Esophagus muscularis mucosa (tissue), 4 donors: ENCODE results near the gene PLSCR4. TPM values are rescaled to one million over a fixed set of nuclear protein-coding genes. Genes with fewer than 3 reads are reported as not detected.

ENCODE experiments used
- DNase-seq: peaks from one replicate; pipeline ENCODE4 v3.0.0-alpha.2; 2017; ENCODE audit errors: extremely low spot score
- H3K27ac ChIP-seq, 4 donors: fragments of 200-600 bp; sonication (generic); replicated peaks in 1 of 4; 1 replicate in 3 of 4; 2 replicates in 1 of 4; pipeline ENCODE4 v1.5.1; 2016 to 2019; ENCODE audit warnings: mild to moderate bottlenecking in 1 of 4
- H3K27me3 ChIP-seq, 4 donors: fragments of 200-600 bp; sonication (generic); one replicate each; pipeline versions ENCODE4 v1.5.1 to v1.6.0; 2016 to 2019
- H3K36me3 ChIP-seq, 4 donors: fragments of 200-600 bp; sonication (generic); one replicate each; pipeline ENCODE4 v1.5.1; 2016 to 2019
- H3K4me1 ChIP-seq, 4 donors: fragments of 200-600 bp; sonication (generic); one replicate each; pipeline ENCODE4 v1.5.1; 2016 to 2019
- H3K4me3 ChIP-seq, 4 donors: fragments of 200-600 bp; sonication (generic); 1 replicate in 2 of 4; 2 replicates in 2 of 4; pipeline ENCODE4 v1.5.1; 2016 to 2019; ENCODE audit warnings: mild to moderate bottlenecking in 4 of 4, moderate library complexity in 1 of 4
- H3K9me3 ChIP-seq, 4 donors: fragments of 200-600 bp; sonication (generic); 1 replicate in 3 of 4; 2 replicates in 1 of 4; pipeline ENCODE4 v1.5.1; 2016 to 2019
- EP300 ChIP-seq: sonication (generic); formaldehyde crosslinking; IDR thresholded peaks from one replicate; pipeline ENCODE4 v1.6.1; 2017; ENCODE audit warnings: antibody characterized with exemption
- POLR2A ChIP-seq: fragments of 450-650 bp; IDR thresholded peaks from one replicate; pipeline ENCODE4 v1.6.1; 2017; ENCODE audit warnings: antibody characterized with exemption, moderate library complexity, mild to moderate bottlenecking, low read depth
- POLR2AphosphoS5 ChIP-seq, 2 donors: sonication (generic); formaldehyde crosslinking; IDR thresholded peaks; one replicate each; pipeline ENCODE4 v1.6.1; 2017; ENCODE audit warnings: antibody characterized with exemption in 2 of 2
- WGBS: methylation state at CpG from one replicate; pipeline ENCODE4 v1.1.5; 2018; 5-methylcytosine and 5-hydroxymethylcytosine counted together
- intact Hi-C: fragments of 100-400 bp; cut with DNase I; formaldehyde crosslinking; loops from one replicate; pipeline ENCODE4 v1.15.1; 2023
- total RNA-seq, 4 donors: library from RNA; depleted of rRNA; stranded (reverse); fragments of >200 nt; gene quantifications; one replicate each; pipeline versions ENCODE4 v1.1.0 to v1.2.1, GENCODE V29; 2016
- TF ChIP-seq, protein P1 (sequence below), 3 experiments: fragments of 200-600 bp in 2 of 3; fragments of 450-650 bp in 1 of 3; sonication (generic) in 2 of 3; IDR thresholded peaks; one replicate each; pipeline ENCODE4 v1.5.1; 2017 to 2019; ENCODE audit warnings: antibody characterized with exemption in 3 of 3, mild to moderate bottlenecking in 2 of 3, moderate library complexity in 1 of 3

PLSCR4 gene
- total RNA-seq, 4 donors from 2014 or later: 43.5 to 71.4 (median 63.0) TPM

DNA sequence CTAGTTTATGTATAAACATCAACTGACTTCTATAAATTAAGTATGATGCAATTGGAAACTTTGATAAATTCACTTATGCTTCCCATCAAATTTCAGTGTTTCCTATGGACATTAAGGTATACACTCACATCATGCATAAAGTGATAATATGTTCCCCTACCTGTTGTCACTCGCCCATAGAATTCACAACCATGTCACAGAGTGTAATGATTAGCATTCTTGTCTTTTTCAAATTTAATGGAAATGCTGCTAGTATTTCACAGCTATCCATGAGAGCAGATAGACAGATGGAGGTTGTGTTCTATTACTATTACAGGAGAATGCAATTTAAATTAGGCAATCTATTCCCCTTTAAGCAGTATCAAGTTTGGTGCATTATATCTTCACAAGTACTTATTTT, 984 bp downstream of the PLSCR4 start:
- H3K4me1 ChIP-seq: peaks cover 17 to 58% (median 49%) of the 10 kb centered on the region in 4 donors
- no peaks in the 10 kb centered on the region for H3K27me3 ChIP-seq
- peak overlapping the region; percentile 95 to 99 (median 96) for H3K27ac ChIP-seq
- TF ChIP-seq POLR2A: no peak
- no peak for TF ChIP-seq EP300
- no peak for TF ChIP-seq POLR2AphosphoS5 (IDR thresholded peaks at IDR 0.05)
- TF ChIP-seq, protein P1, sequence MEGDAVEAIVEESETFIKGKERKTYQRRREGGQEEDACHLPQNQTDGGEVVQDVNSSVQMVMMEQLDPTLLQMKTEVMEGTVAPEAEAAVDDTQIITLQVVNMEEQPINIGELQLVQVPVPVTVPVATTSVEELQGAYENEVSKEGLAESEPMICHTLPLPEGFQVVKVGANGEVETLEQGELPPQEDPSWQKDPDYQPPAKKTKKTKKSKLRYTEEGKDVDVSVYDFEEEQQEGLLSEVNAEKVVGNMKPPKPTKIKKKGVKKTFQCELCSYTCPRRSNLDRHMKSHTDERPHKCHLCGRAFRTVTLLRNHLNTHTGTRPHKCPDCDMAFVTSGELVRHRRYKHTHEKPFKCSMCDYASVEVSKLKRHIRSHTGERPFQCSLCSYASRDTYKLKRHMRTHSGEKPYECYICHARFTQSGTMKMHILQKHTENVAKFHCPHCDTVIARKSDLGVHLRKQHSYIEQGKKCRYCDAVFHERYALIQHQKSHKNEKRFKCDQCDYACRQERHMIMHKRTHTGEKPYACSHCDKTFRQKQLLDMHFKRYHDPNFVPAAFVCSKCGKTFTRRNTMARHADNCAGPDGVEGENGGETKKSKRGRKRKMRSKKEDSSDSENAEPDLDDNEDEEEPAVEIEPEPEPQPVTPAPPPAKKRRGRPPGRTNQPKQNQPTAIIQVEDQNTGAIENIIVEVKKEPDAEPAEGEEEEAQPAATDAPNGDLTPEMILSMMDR (IDR thresholded peaks at IDR 0.05): no peak
- 35% methylated on average over 1 of the region's 1 CpG for WGBS
- H3K36me3 ChIP-seq: no peaks in the 10 kb centered on the region
- peak overlapping the region; percentile 81 to 98 (median 90) for H3K4me3 ChIP-seq
- no peaks in the 10 kb centered on the region for H3K9me3 ChIP-seq
- intact Hi-C loops: no loop called here
- DNase-seq: no peak

DNA sequence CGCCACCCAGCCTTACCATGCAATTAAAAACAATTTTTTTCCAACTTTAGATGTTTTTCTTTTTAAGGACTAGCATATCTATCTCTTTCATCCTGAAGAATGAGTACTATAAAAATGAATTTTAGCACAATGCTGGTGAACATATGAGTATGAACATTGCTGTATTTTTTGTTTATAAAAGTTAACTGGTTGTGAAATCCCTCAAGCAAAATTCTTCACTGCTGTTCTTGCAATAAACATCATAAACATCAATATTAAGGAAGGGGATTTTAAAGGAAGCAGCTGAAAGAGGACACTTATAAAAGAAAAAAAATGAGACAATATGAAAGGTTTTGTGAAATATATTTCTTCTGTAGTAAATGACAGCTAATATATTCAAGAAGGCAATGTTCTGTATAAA, 3.0 kb downstream of the PLSCR4 start:
- intact Hi-C loops: no loop called here
- Histone ChIP-seq H3K4me1 (peaks cover 17 to 61% (median 49%) of the 10 kb centered on the region in 4 donors), H3K27ac (peak overlapping the region in 3 of 4 donors; percentile 31 to 95 (median 35)), H3K9me3 (no peaks in the 10 kb centered on the region), H3K4me3 (peak overlapping the region; percentile 18 to 98 (median 87)), H3K27me3 (no peaks in the 10 kb centered on the region), H3K36me3 (peaks cover 0 to 4% (median 0%) of the 10 kb centered on the region in 4 donors)
- 88% methylated on average over 1 of the region's 1 CpG for WGBS
- DNase-seq: no peak
- TF ChIP-seq POLR2A: no peak
- no peak for TF ChIP-seq EP300
- no peak for TF ChIP-seq POLR2AphosphoS5 (IDR thresholded peaks at IDR 0.05)
- TF ChIP-seq, protein P1 (IDR thresholded peaks at IDR 0.05): no peak

DNA sequence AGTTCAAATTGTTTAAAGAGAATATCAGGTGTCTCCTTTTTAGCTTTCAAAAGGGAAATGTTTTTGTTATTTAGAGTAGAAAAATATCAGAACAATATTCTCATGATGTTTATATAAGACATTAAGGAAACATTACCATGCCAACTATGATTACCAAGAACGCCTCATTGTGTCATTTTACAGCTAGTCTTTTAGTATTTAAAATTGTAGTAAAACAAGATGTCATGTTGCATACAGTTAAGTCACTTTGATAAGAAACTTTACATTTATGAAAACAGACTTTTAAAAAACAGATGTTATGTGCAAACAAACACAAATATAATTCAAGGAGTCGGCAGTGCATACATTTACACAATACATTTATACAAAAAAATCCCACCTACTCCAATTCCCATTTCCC, 4.4 kb downstream of the PLSCR4 start:
- DNase-seq: no peak
- TF ChIP-seq, protein P1 (IDR thresholded peaks at IDR 0.05): no peak
- TF ChIP-seq EP300 (no peak), POLR2AphosphoS5 (IDR thresholded peaks at IDR 0.05) (no peak), POLR2A (no peak)
- intact Hi-C loops: no loop called here
- 40% methylated on average over 2 of the region's 2 CpGs for WGBS
- no peaks in the 10 kb centered on the region for H3K27me3 ChIP-seq
- H3K9me3 ChIP-seq: no peaks in the 10 kb centered on the region
- H3K36me3 ChIP-seq: peaks cover 0 to 4% (median 0%) of the 10 kb centered on the region in 4 donors
- H3K27ac ChIP-seq: peak overlapping the region in 3 of 4 donors; percentile 1 to 95 (median 5)
- peaks cover 10 to 47% (median 41%) of the 10 kb centered on the region in 4 donors for H3K4me1 ChIP-seq
- no peak overlapping the region for H3K4me3 ChIP-seq

DNA sequence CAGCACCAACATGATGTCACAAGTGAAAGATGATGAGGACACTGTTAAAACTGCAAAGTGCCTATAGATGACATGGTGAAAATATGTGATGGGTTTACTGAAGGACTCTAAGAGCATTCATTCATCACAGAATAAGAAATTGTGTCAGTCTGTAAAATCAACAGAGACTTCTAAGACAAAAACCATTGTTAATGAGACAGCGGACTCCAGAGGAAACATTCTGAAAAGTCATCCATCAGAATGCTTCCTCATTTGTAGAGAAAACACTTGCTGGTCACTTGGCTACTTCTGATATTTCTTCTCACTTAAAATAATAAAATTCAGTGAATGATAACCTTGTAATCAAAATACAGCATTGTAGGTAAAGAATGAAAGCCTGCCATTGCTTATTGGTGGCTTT, 7.3 kb downstream of the PLSCR4 start:
- TF ChIP-seq, protein P1 (IDR thresholded peaks at IDR 0.05): no peak
- TF ChIP-seq POLR2A: no peak
- no peak for TF ChIP-seq EP300
- no peak for TF ChIP-seq POLR2AphosphoS5 (IDR thresholded peaks at IDR 0.05)
- Histone ChIP-seq H3K27ac (peak overlapping the region in 1 of 4 donors; percentile 30), H3K36me3 (peaks cover 0 to 4% (median 0%) of the 10 kb centered on the region in 4 donors), H3K4me3 (no peak overlapping the region), H3K4me1 (peaks cover 4 to 41% (median 34%) of the 10 kb centered on the region in 4 donors), H3K9me3 (no peaks in the 10 kb centered on the region), H3K27me3 (no peaks in the 10 kb centered on the region)
- WGBS: 82% methylated on average over 1 of the region's 1 CpG
- intact Hi-C loops: no loop called here
- DNase-seq: no peak
